Esophagus squamous epithelium (tissue), 5 donors: ENCODE results near the gene ADCY5. TPM values are rescaled to one million over a fixed set of nuclear protein-coding genes. Genes with fewer than 3 reads are reported as not detected.

Source experiments
- DNase-seq: peaks from one replicate; lab custom pipeline; 2025; lab: John Stamatoyannopoulos, UW
- H3K27ac ChIP-seq, 4 donors: fragments of 200-600 bp; sonication (generic); one replicate each; pipeline ENCODE4 v1.5.1; 2016 to 2019; ENCODE audit warnings: mild to moderate bottlenecking in 1 of 4
- H3K27me3 ChIP-seq, 4 donors: fragments of 200-600 bp; sonication (generic); 1 replicate in 3 of 4; 2 replicates in 1 of 4; pipeline versions ENCODE4 v1.5.1 to v1.6.0; 2017 to 2021; ENCODE audit warnings: antibody characterized with exemption in 1 of 4
- H3K36me3 ChIP-seq, 3 donors: fragments of 200-600 bp; sonication (generic); one replicate each; pipeline ENCODE4 v1.5.1; 2016 to 2019
- H3K4me1 ChIP-seq, 3 donors: fragments of 200-600 bp; sonication (generic); one replicate each; pipeline ENCODE4 v1.5.1; 2017 to 2019
- H3K4me3 ChIP-seq, 4 donors: fragments of 200-600 bp; sonication (generic); 1 replicate in 3 of 4; 2 replicates in 1 of 4; pipeline ENCODE4 v1.5.1; 2016 to 2019; ENCODE audit warnings: mild to moderate bottlenecking in 2 of 4, moderate library complexity in 1 of 4
- H3K9me3 ChIP-seq, 3 donors: fragments of 200-600 bp; sonication (generic); one replicate each; pipeline ENCODE4 v1.5.1; 2016 to 2019
- CTCF ChIP-seq, 6 experiments: fragments of 450-650 bp in 4 of 6; fragments of 200-600 bp in 2 of 6; sonication (generic) in 2 of 6; IDR thresholded peaks; one replicate each; pipeline ENCODE4 v1.5.1; 2016 to 2019; ENCODE audit warnings: antibody characterized with exemption in 6 of 6, mild to moderate bottlenecking in 4 of 6, moderate library complexity in 4 of 6
- POLR2A ChIP-seq, 4 donors: fragments of 450-650 bp; IDR thresholded peaks; one replicate each; pipeline ENCODE4 v1.6.1; 2017; ENCODE audit warnings: antibody characterized with exemption in 4 of 4, mild to moderate bottlenecking in 4 of 4, moderate library complexity in 3 of 4
- WGBS, 2 donors: methylation state at CpG; one replicate each; pipeline ENCODE4 v1.1.5; 2018; 5-methylcytosine and 5-hydroxymethylcytosine counted together
- intact Hi-C: fragments of 100-400 bp; cut with DNase I; formaldehyde crosslinking; loops from one replicate; pipeline ENCODE4 v1.15.0; 2022
- total RNA-seq, 4 donors: library from RNA; depleted of rRNA; stranded (reverse); fragments of >200 nt; gene quantifications; one replicate each; pipeline ENCODE4 v1.1.0, GENCODE V29; 2016
- donor health status: DM: yes; HTN: yes; CAD: no.

ADCY5 gene
- total RNA-seq, 4 donors from 2014 or later, result 0.72 to 17.4 (median 5.3) TPM

GRCh38 chr3:123416647-123417046 lies 32.2 kb downstream of the ADCY5 start:
- no peaks in the 10 kb centered on the region for H3K9me3 ChIP-seq
- no peak for DNase-seq
- H3K27ac ChIP-seq, result peak overlapping the region; percentile 65 to 91 (median 84)
- TF ChIP-seq POLR2A (IDR thresholded peaks at IDR 0.05), result no peak
- TF ChIP-seq CTCF (IDR thresholded peaks at IDR 0.05), result no peak
- peak overlapping the region in 1 of 4 donors; percentile 30 for H3K4me3 ChIP-seq
- 81 to 84% methylated on average over 6 of the region's 6 CpGs for WGBS, 2 donors
- H3K4me1 ChIP-seq, result peaks cover 0 to 51% (median 32%) of the 10 kb centered on the region in 3 donors
- H3K27me3 ChIP-seq, result no peaks in the 10 kb centered on the region
- intact Hi-C loops, result no loop called here
- no peaks in the 10 kb centered on the region for H3K36me3 ChIP-seq

GRCh38 chr3:123416173-123416572 lies 32.7 kb downstream of the ADCY5 start:
- peak overlapping the region; percentile 71 to 91 (median 84) for H3K27ac ChIP-seq
- peaks cover 2 to 51% (median 36%) of the 10 kb centered on the region in 3 donors for H3K4me1 ChIP-seq
- no peak for DNase-seq
- no peaks in the 10 kb centered on the region for H3K36me3 ChIP-seq
- WGBS, 2 donors, result 51 to 81% methylated on average over 2 of the region's 4 CpGs
- intact Hi-C loops, result no loop called here
- no peaks in the 10 kb centered on the region for H3K9me3 ChIP-seq
- H3K27me3 ChIP-seq, result no peaks in the 10 kb centered on the region
- TF ChIP-seq POLR2A (IDR thresholded peaks at IDR 0.05), result peak in 1 of 4 donors; percentile 40
- no peak for TF ChIP-seq CTCF (IDR thresholded peaks at IDR 0.05)
- peak overlapping the region in 2 of 4 donors; percentile 2 to 45 for H3K4me3 ChIP-seq

- no peak for DNase-seq
- no peaks in the 10 kb centered on the region for H3K27me3 ChIP-seq
- 64 to 82% methylated on average over 15 to 16 of the region's 18 CpGs for WGBS, 2 donors
- intact Hi-C loops, result no loop called here
- H3K36me3 ChIP-seq, result no peaks in the 10 kb centered on the region
- H3K4me3 ChIP-seq, result peak overlapping the region in 2 of 4 donors; percentile 2 to 45
- peak overlapping the region; percentile 71 to 91 (median 80) for H3K27ac ChIP-seq
- no peaks in the 10 kb centered on the region for H3K9me3 ChIP-seq
- peaks cover 3 to 48% (median 36%) of the 10 kb centered on the region in 3 donors for H3K4me1 ChIP-seq
- TF ChIP-seq POLR2A (IDR thresholded peaks at IDR 0.05), result no peak
Observed at GRCh38 chr3:123414973-123415775, 33.7 kb downstream of the ADCY5 start.

GRCh38 chr3:123412811-123413604 lies 35.9 kb downstream of the ADCY5 start:
- intact Hi-C loops, result no loop called here
- no peaks in the 10 kb centered on the region for H3K27me3 ChIP-seq
- H3K36me3 ChIP-seq, result no peaks in the 10 kb centered on the region
- TF ChIP-seq CTCF (IDR thresholded peaks at IDR 0.05) (no peak), POLR2A (IDR thresholded peaks at IDR 0.05) (no peak)
- WGBS, 2 donors, result 68 to 74% methylated on average over 8 to 14 of the region's 21 CpGs
- H3K4me3 ChIP-seq, result peak overlapping the region in 3 of 4 donors; percentile 8 to 49 (median 23)
- H3K9me3 ChIP-seq, result no peaks in the 10 kb centered on the region
- H3K27ac ChIP-seq, result peak overlapping the region; percentile 71 to 91 (median 80)
- DNase-seq, result no peak
- H3K4me1 ChIP-seq, result peaks cover 3 to 44% (median 31%) of the 10 kb centered on the region in 3 donors

- Histone ChIP-seq H3K36me3 (no peaks in the 10 kb centered on the region), H3K9me3 (no peaks in the 10 kb centered on the region), H3K27me3 (no peaks in the 10 kb centered on the region), H3K4me1 (peaks cover 3 to 41% (median 26%) of the 10 kb centered on the region in 3 donors), H3K27ac (peak overlapping the region; percentile 71 to 91 (median 80)), H3K4me3 (peak overlapping the region in 3 of 4 donors; percentile 8 to 49 (median 23))
- no peak for DNase-seq
- intact Hi-C loops, result no loop called here
- TF ChIP-seq CTCF (IDR thresholded peaks at IDR 0.05) (peak in 3 of 6 experiments; percentile 17 to 37 (median 35)), POLR2A (IDR thresholded peaks at IDR 0.05) (no peak)
- WGBS, 2 donors, result 46% methylated on average over 4 to 9 of the region's 9 CpGs
Observed at GRCh38 chr3:123412076-123412475, 36.8 kb downstream of the ADCY5 start.
